Effector CD8-positive, alpha-beta T cell (primary cell): ENCODE results near the gene TAPT1.
"Not testable (repeated sequence)": the region's sequence is repeated elsewhere in the genome, so short reads cannot be mapped to it uniquely, and the experiment has no call there.

Source experiments
- DNase-seq: peaks from one replicate; lab custom pipeline; 2025; lab: John Stamatoyannopoulos, UW
- total RNA-seq, 4 experiments: gene quantifications; one replicate each; lab custom pipeline; 2026; lab: John Stamatoyannopoulos, UW

TAPT1 gene, protein sequence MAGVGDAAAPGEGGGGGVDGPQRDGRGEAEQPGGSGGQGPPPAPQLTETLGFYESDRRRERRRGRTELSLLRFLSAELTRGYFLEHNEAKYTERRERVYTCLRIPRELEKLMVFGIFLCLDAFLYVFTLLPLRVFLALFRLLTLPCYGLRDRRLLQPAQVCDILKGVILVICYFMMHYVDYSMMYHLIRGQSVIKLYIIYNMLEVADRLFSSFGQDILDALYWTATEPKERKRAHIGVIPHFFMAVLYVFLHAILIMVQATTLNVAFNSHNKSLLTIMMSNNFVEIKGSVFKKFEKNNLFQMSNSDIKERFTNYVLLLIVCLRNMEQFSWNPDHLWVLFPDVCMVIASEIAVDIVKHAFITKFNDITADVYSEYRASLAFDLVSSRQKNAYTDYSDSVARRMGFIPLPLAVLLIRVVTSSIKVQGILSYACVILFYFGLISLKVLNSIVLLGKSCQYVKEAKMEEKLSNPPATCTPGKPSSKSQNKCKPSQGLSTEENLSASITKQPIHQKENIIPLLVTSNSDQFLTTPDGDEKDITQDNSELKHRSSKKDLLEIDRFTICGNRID
- total RNA-seq, result 31.9 to 54.3 (median 36.2) reads per million in 4 experiments

DNA sequence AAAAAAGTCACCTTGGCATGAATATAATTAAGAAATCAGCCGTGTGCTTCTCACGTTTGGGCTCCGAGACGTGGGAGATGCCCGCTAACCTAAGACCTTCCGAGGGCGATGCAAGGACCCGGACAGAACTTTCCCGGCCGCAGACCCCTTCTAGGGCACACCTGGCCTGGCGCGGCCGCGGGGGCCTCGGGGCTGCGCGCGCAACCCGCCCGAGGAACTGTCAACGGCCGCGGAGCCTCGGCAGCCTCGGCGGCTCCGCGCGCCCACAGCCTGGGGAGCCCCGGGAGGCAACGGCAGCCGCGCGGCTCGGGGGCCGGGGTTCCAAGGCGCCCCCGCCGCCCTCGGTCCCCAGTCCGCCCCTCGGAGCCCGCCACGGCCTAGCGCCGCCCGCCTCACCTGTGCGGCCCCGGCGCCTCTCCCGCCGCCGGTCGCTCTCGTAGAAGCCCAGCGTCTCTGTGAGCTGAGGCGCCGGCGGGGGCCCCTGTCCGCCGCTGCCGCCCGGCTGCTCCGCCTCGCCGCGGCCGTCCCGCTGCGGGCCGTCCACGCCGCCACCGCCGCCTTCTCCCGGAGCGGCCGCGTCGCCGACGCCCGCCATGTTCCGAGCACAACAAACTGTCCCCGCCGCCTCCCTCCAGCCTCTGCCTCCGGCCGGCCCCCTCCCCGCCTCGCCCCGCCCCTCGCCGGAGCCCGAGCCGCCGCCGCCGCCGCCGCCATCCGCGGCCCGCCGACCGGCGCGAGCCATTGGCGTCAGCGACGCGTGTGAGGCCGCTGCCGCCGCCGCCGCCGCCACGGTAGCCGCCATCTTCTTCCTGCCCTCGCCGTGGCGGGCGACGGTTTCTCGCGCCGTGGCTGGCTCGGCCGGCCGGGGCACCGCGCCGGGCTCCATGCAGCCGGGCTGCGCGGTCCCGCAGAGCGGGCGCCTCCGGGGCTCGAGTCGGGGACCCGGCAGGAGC is at the start of gene TAPT1:
TAPT1 (minus strand) TSS at position 609 of the 953 bp plus-strand sequence; CDS start at position 595, 14 bp downstream.
- DNase-seq, result peak; percentile 47

DNA sequence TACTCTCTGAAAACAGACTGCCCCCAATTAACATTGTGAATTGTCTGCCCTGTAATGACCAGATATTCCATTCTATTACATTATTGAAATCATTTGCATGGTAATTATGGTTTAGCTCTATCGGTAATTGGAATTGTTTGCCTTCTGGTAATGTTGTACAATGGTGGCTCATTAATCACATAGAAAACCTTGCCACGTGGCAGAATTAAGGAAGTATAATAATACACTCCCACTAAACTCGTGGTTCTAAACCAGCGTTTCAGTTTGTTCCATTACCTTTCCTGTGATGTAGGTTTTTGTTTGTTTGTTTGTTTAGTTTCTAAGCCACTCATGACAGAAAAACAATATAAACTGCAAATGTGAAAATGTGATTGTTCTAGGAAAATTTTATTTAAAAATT is 45.1 kb upstream of the TAPT1 start:
- no peak for DNase-seq

DNA sequence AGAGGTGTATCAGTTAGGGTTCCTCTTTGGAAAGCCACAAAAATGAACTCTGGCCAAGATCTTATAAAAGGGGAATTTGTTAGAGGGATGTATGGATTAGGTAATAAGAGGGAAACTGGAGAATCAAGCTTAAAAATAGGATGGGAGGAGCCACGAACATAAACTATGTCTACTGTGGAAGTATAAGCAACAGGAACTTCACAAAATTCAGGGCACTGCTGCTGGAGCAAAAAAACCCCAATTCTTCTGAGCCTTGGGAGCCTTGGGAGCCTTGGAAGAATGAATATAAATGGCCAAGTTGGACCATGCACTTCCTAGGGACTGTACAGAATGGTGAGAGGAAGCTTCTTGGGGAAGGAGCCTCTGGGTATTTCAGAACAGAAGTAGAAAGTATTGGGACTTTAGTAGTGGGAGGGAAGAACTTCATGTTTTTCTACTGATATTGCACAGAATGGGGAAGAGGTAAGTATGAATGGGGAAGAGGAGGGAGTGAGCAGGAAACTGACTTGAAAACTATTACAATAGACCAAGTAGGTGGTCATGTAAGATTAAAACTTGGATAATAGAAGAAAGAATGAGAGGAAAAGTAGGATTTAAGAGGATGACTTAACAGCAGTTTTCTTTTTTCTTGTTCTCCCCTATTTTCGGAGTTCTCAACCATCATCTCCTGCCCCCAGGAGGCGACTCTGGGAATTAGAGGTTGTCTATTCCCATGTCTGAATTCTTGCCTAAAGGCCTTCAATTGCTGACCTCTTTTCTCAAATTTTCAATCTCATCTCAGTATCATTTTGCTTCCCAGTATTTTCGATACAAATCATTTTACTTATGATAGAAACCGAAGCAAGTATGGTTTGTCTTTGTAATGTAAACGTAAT is 44.4 kb upstream of the TAPT1 start:
- DNase-seq, result no peak

DNA sequence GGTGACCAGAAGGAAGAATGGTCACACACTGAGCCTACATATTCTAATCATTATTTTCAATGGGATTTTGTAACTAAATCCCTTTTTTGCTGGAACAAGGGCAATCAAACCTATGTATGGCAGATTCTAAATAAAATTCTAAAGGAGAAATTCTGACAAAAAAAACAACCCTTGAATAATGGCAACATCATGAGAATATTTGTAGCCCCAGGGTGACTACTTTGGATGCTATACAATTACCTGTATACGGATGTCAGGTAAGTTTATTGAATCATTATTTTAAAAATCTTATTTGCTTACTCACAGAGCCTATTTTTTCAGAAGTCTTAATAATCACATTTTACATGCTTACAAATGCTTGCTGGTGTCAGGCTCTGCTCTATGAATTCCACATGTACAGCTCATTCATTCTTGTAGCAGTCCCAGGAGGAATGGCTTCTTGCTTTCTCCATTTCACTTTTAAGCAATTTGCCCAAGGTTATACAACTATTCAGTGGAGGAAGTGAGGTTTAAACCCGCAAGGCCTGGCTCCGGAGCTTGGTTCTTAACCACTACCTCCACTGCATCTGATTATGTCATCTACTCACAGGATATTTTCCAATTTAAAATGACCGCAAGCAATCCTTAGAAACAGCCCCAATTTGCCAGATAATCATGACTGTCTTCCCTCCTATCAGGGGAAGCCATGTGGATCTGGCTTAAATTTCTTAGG is 43.6 kb upstream of the TAPT1 start:
- DNase-seq, result not testable (repeated sequence)

DNA sequence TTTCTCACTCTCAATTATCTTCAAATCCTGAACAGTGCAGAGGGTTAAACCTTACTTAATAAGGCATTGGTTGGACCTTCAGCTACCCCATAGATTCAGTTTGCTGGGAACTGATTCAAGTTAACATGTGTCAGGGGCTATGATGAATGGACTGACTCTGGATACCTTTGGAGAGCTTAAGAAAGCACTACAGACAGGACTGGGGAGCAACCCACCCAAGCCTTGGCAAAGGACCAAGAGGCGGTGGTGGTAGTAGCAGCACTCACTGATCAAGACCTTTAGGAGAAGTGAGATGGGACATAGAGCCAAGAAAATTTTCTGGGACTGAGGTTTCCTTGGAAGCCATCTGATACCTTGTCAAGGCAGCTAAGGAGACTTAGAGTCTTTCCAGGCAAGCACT is 43.0 kb upstream of the TAPT1 start:
- DNase-seq, result no peak

DNA sequence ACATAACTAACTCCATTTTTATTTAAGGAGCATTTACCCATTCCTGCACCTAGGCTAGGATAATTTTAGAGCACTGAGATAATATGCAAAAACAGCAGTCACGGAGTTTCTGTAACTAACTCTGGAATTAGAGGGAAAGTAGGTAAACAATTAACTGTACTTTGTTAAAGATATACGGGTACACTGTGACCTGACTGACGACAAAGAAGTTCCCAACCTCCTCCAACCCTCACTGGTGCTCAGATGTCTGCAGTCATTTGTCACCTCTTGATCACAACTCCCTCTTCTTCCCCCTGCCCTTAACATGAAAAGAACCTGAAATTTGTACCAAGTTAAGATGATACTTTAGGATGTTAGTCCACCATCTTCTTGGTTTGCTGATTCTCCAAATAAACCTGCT is 42.0 kb upstream of the TAPT1 start:
- no peak for DNase-seq

DNA sequence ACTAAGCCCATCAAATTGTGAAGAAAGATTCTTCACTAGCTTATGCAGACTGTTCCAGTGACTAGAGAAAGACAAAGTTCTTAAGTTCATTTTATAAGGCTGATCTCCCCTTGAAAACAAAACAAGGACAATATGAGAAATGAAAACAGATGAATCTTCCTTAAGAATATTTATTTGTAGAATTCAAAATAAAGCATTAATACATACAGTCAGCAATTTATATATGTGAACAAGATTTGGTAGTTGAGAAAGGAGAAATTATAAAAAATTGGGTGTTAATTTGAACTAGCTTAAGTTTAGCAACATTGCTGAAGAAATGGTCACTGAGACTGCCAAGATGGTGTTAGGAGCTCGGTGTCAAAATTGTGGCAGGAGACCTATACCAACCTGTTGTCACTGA is 41.4 kb upstream of the TAPT1 start:
- no peak for DNase-seq

DNA sequence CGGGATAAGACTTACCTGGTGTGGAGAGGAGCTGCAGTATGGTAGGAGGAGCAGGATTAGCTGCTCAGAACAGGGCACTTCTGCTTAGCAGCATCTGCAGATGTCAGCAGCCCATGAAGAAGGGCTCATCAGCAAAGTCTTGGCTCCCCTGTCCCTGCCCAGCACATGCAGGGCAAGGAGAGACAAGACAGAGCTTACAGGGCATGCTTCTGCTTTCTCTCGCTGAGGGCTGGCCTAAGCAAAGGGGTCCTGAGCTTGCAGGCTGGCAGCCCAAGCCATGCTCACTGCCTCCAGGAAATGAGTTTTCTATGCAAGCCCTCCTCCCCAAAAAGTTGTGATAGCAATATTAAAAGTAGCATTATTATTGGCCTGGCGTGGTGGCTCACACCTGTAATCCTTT is 39.5 kb upstream of the TAPT1 start:
- DNase-seq, result no peak

DNA sequence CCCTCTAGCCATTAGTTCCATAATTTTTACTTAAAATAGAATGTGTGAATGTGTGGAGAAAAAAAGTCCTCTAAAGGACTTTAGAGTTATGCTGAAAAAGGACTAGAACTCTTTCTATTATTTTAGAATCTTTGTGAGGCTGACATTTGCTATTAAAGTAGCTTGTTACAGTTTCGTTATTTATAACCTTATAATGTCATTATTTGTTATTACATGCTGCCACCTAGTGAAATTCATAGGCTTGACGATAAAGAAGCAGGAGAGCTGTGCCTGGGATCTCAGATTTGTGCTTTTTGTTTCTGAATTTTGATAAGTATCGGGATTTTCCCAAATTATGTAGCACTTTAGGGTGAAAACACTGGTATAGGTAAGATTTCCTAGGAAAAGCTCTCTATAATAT is 38.5 kb upstream of the TAPT1 start:
- no peak for DNase-seq

DNA sequence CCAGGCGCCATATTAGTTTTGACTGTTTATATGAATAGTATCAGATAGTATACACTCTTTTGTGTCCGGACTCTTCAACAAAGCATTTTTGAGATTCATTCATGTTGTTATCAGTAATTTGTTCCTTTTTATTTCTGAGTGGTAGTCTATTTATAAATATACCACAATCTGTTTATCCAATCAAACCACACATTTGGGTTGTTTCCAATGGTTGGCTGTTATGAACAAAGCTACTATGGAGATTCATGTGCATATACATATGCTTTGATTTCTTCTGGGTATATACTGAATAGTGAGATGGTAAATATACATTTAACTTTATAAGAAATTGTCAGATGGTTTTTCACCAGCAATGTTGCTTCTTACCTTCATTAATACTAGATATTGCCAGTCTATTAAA is 36.8 kb upstream of the TAPT1 start:
- no peak for DNase-seq

DNA sequence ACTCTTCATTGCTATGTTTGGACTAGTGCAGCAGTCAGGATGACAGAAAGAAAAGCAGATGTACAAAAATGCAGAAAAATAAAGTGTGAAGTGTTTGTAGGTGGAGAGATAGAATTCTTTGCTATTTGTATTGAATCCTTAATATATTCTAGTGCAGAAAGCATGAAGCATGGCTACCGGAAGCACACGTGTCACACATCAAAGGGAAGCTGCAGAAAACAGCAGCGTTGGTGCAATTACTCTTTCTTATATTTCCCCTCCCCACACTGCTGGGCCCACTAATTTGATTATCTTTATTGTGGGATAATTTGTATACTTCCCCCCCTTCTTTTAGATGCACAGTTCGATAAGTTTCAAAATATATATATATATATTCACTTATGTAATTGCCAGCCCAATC is 35.9 kb upstream of the TAPT1 start:
- DNase-seq, result no peak

DNA sequence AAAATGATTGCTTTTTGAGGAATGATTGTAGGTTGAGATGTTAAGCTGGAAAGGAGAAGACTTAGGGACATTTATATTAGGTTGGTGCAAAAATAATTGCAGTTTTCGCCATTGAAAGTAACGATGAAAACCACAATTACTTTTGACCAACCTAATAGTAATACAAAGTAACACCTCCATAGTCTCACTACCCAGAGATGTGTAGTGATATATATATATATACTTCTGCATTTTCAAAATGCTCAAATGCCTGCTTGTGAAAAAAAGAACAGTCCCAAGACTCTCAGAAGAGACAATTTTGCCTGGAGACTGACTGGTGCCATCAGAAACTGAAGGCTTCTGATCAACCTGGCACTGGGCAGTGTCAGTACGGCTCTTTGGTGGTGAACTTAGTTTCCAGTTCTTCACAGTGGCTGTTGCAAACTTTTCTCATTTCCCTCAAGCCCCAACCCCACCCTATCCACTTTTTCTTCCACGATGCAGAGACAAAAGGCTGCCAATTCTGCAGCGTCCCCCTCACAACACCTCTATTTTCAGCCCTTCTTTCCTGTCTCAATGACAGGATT is 35.1 kb upstream of the TAPT1 start:
- no peak for DNase-seq

DNA sequence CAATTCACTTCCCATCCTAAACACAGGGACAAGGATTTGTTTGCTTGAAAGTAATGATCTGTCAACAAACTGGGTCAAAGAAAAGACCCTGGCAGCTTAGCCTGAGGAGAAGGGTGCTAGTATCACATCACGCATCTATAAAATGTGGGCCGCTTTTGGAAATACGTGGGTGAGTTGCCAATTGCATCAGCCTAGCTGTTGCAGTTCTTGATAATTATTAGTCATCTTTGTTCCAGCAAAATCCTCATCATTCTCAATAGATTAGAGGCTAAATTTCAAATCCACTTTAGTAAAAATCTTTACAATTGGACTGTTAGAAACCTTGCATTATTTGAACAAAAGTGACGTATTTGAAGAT is 33.6 kb upstream of the TAPT1 start:
- DNase-seq, result no peak

DNA sequence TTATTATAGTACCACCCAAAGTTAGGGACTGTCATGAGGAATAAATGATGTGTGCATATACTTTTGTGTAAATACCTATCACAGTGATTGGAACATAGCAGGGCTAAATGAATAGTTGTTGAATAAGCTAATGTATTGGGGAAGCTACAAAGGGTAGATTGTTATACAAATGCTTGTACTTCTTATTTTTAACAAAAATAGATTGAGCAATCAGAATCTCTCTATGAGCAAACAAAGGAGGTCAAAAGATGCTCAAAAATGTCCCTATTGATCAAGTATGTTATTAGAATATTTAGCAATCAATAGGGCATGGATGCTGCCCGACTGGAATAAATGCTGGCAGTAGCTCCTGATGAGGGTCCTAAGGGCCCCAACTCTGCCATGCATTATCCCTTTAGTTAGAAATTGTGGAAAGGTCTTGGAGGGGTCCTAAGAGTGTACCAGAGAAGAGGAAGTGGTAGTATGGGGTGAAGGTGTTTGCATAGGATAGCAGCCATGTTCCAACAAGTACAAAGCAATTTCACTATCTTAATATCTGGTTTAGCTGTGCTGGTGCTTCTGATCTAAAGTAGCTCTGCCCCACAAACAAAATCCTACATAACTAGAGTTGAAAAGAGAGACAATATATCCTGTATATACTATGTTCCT is 33.1 kb upstream of the TAPT1 start:
- no peak for DNase-seq

DNA sequence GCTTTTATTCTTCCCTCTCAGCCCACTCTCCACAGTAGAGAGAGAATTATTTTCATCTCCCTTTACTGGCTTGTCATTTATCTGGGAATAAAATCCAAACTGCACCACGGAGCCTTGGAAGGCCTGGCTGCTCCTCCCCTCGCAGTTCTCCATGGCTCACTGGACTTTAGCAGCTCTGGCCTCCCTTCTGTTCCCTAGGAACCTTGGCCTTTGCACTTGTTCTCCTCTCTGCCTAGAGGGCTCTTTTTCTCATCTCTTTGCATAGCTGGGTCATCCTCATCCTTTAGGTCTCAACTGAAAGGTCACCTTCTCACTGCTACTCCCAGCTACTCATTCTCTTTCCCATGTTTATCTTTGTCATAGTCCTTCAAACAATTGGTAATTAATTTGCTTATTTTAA is 31.3 kb upstream of the TAPT1 start:
- no peak for DNase-seq

DNA sequence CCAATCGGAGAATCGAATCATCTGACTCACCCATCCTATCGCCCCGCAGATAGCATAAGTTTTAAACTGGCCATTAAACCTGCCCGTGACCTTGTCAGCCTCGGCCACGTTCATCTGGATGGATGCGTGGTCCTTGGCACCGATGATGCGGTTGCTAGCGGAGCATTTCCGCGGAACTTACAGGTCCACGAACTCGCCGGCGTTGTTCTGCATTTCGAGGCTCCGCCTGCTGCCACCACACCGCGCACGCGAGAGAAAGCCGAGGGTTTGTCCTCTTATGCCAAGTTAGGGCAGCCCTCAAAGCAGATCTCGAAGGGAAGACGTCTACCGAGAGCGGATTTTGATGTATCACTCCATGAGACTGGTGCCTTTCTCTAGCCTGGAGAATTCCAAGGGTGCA is 30.1 kb upstream of the TAPT1 start:
- no peak for DNase-seq

DNA sequence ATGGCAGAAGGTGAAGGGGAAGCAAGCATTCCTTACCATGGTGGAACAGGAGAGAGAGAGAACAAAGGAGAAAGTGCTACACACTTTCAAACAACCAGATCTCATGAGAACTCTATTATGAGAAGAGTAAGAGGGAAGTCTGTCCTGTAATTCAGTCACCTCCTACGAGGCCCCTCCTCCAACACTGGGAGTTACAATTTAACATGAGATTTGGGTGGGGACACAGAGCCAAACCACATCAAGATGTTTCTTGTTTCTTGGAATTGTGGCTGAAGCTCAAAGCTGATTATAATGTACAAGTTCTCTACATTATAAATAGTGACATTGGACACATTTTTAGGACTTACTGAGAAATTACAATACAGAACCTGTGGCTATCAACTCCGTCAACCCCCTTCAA is 29.5 kb upstream of the TAPT1 start:
- DNase-seq, result no peak

DNA sequence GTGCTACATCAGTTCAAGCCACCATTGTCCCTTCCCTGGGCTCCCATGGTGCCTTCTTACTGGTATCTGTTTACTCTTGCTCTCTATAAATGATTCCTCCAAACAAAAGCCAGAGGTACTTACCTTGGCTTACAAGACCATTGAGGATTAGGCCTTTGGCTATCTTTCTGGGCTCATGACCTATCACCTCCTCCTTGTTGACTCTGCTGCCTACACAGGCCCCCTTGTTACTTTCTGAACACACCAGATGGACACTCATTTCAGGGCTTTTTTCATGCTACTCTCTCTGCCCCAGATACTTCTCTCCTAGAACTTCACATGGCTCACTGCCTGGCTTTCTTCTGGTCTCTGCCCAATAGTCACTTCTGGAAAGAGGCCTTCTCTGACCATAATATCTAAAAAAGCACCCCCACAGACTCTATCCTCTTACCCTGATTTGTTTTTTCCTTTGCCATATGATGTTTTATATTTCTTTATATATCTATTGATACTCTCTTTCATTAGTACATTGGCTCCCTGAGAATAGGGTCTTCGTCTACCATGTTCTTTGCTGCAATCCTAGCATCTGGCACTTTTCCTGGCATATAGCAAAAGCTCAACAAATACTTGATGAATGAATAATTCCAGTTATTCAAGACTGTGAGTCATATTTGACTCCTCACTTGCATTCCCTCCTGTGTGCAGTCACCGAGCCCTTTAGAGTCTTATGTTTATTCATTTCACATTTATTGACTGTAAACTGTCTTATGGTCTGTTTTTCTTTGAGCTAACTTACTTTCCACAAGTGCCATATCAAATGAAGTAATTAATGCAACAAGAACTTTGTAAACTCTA is 27.1 kb upstream of the TAPT1 start:
- no peak for DNase-seq

DNA sequence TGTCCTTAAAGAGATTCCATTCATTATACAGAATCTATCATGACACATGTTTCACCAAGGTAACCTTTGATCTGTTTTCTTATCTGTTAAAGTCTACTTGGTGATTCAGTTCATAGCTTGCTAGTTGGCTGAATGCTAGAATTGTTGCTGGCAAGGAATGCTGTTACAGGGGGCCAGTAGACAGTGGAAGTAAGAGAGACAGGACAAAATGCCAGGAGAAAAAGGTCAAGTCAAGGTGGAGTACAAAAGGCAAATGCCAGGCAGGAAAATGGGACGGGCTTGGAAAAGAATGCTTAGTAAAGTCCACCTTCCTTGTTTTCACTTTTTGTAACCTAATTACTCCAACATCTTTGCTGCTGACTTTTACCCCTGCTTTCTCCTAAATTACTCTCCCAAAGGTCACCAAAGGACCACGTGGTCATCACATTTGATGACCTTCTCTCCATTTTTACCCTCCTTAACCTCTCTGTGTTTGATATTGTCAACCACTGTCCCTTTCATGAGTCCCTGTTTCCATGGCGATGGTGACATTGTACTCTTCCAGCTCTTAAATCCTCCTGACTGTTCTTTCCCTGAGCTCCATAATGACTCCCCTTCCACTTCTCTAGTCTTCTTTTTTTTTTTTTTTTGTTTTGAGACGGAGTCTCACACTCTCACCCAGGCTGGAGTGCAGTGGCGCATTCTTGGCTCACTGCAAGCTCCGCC is 24.5 kb upstream of the TAPT1 start:
- no peak for DNase-seq
